Measurements from ENCODE around the gene SKIDA1. TPM values are rescaled to one million over a fixed set of nuclear protein-coding genes. Genes with fewer than 3 reads are reported as not detected.

SKIDA1 gene
- total RNA-seq, 2 experiments from 2014 or later = 0.11 to 0.36 TPM

GRCh38 chr10:21526188-21526859 lies 842 bp upstream of the SKIDA1 start:
- peak overlapping the region; percentile 80 for H3K4me3 Mint-ChIP-seq
- peak; percentile 58 for ATAC-seq
- no peaks in the 10 kb centered on the region for H3K36me3 Mint-ChIP-seq (ENCODE audit: low read depth)
- no peaks in the 10 kb centered on the region for H3K9me3 Mint-ChIP-seq
- peak; percentile 70 for DNase-seq
- H3K27me3 Mint-ChIP-seq = peaks cover 35% of the 10 kb centered on the region
- peak overlapping the region; percentile 94 for H3K27ac Mint-ChIP-seq
- CTCF ChIA-PET = interaction anchor here (1.3 to 4.0 kb wide), 2 partner anchors 8 to 30 kb away, joined by 6 to 20 read pairs; no protein-coding TSS in a partner anchor
- H3K4me1 Mint-ChIP-seq (ENCODE audit: low read depth) = peaks cover 28% of the 10 kb centered on the region
- intact Hi-C loops (cut with micrococcal nuclease) = no loop called here
- TF ChIP-seq CTCF (IDR thresholded peaks at IDR 0.05) = no peak
- POLR2A ChIA-PET = interaction anchor here (0.7 to 1.5 kb wide), 4 partner anchors 8 to 30 kb away, joined by 3 to 4 read pairs (median 4); no protein-coding TSS in a partner anchor

GRCh38 chr10:21524526-21525366 lies 736 bp downstream of the SKIDA1 start:
- peaks cover 34% of the 10 kb centered on the region for H3K4me1 Mint-ChIP-seq (ENCODE audit: low read depth)
- DNase-seq = peak; percentile 16
- H3K27ac Mint-ChIP-seq = peak overlapping the region; percentile 43
- H3K9me3 Mint-ChIP-seq = no peaks in the 10 kb centered on the region
- ATAC-seq = no peak
- intact Hi-C loops (cut with micrococcal nuclease) = no loop called here
- peak overlapping the region; percentile 80 for H3K4me3 Mint-ChIP-seq
- peaks cover 48% of the 10 kb centered on the region for H3K27me3 Mint-ChIP-seq
- POLR2A ChIA-PET = interaction anchor here (0.9 kb wide), 1 partner anchor 26 kb away, joined by 3 read pairs; no protein-coding TSS in a partner anchor
- TF ChIP-seq CTCF (IDR thresholded peaks at IDR 0.05) = no peak
- CTCF ChIA-PET = interaction anchor here (4.0 kb wide), 1 partner anchor 28 kb away, joined by 20 read pairs; no protein-coding TSS in a partner anchor
- H3K36me3 Mint-ChIP-seq (ENCODE audit: low read depth) = no peaks in the 10 kb centered on the region

GRCh38 chr10:21524131-21524525 lies 1.4 kb downstream of the SKIDA1 start:
- TF ChIP-seq CTCF (IDR thresholded peaks at IDR 0.05) = no peak
- CTCF ChIA-PET = no interaction called here
- H3K27me3 Mint-ChIP-seq = peaks cover 54% of the 10 kb centered on the region

GRCh38 chr10:21523557-21524008 lies 1.9 kb downstream of the SKIDA1 start:
- H3K36me3 Mint-ChIP-seq (ENCODE audit: low read depth) = no peaks in the 10 kb centered on the region
- H3K27me3 Mint-ChIP-seq = peaks cover 59% of the 10 kb centered on the region
- ChIA-PET CTCF (no interaction called here), POLR2A (no interaction called here)
- peaks cover 41% of the 10 kb centered on the region for H3K4me1 Mint-ChIP-seq (ENCODE audit: low read depth)
- no peaks in the 10 kb centered on the region for H3K9me3 Mint-ChIP-seq
- ATAC-seq = no peak
- TF ChIP-seq CTCF (IDR thresholded peaks at IDR 0.05) = no peak
- H3K4me3 Mint-ChIP-seq = no peak overlapping the region
- no peak for DNase-seq
- H3K27ac Mint-ChIP-seq = no peak overlapping the region
- intact Hi-C loops (cut with micrococcal nuclease) = no loop called here

More at GRCh38 chr10:21524131-21524525, 1.4 kb downstream of the SKIDA1 start:
- H3K4me3 Mint-ChIP-seq = no peak overlapping the region
- intact Hi-C loops (cut with micrococcal nuclease) = no loop called here
- ATAC-seq (no peak), DNase-seq (no peak)
- H3K4me1 Mint-ChIP-seq (ENCODE audit: low read depth) = peaks cover 40% of the 10 kb centered on the region
- H3K36me3 Mint-ChIP-seq (ENCODE audit: low read depth) = no peaks in the 10 kb centered on the region
- H3K27ac Mint-ChIP-seq = no peak overlapping the region
- H3K9me3 Mint-ChIP-seq = no peaks in the 10 kb centered on the region
- POLR2A ChIA-PET = no interaction called here
